Skeletal muscle satellite cell (primary cell): ENCODE results near the gene C1QL1.

Experiments
- H3K27me3 ChIP-seq: 2 replicates; pipeline ENCODE4 v1.7.0; 2013; ENCODE audit warnings: low read length; ENCODE audit not compliant: control insufficient read depth, insufficient read depth
- H3K36me3 ChIP-seq: 2 replicates; pipeline ENCODE4 v1.7.0; 2013; ENCODE audit warnings: mild to moderate bottlenecking, control low read depth, low read length; ENCODE audit not compliant: insufficient read depth
- H3K4me1 ChIP-seq: 2 replicates; pipeline ENCODE4 v1.7.0; 2013; ENCODE audit warnings: low read length; ENCODE audit not compliant: control insufficient read depth, insufficient read depth
- H3K4me2 ChIP-seq: 2 replicates; pipeline ENCODE4 v1.7.0; 2013; ENCODE audit warnings: mild to moderate bottlenecking, low read length
- H3K4me3 ChIP-seq: 2 replicates; pipeline ENCODE4 v1.7.0; 2013; ENCODE audit warnings: low read length
- H3K9ac ChIP-seq: 2 replicates; pipeline ENCODE4 v1.7.0; 2013; ENCODE audit warnings: mild to moderate bottlenecking, low read depth, low read length, moderate library complexity
- H3K9me3 ChIP-seq: replicated peaks from 2 replicates; pipeline ENCODE4 v1.7.0; 2013; ENCODE audit warnings: mild to moderate bottlenecking, control low read depth, low read length

C1QL1 gene

GRCh38 chr17:45003877-45004276 is 35.8 kb upstream of the C1QL1 start:
- Histone ChIP-seq H3K36me3 (no peaks in the 10 kb centered on the region), H3K27me3 (peaks cover 17% of the 10 kb centered on the region), H3K9me3 (no peaks in the 10 kb centered on the region), H3K4me2 (no peak overlapping the region), H3K9ac (no peak overlapping the region), H3K4me1 (no peaks in the 10 kb centered on the region), H3K4me3 (no peak overlapping the region)

- Histone ChIP-seq H3K27me3 (peaks cover 19% of the 10 kb centered on the region), H3K9me3 (no peaks in the 10 kb centered on the region), H3K4me1 (no peaks in the 10 kb centered on the region), H3K4me3 (no peak overlapping the region), H3K9ac (no peak overlapping the region), H3K4me2 (no peak overlapping the region), H3K36me3 (no peaks in the 10 kb centered on the region)
Observed at GRCh38 chr17:45001310-45001709, 33.2 kb upstream of the C1QL1 start.

GRCh38 chr17:44999433-44999832 is 31.3 kb upstream of the C1QL1 start:
- no peaks in the 10 kb centered on the region for H3K36me3 ChIP-seq
- H3K4me2 ChIP-seq: no peak overlapping the region
- H3K27me3 ChIP-seq: peaks cover 18% of the 10 kb centered on the region
- H3K4me1 ChIP-seq: no peaks in the 10 kb centered on the region
- H3K4me3 ChIP-seq: no peak overlapping the region
- H3K9ac ChIP-seq: no peak overlapping the region
- H3K9me3 ChIP-seq: no peaks in the 10 kb centered on the region

- H3K4me1 ChIP-seq: no peaks in the 10 kb centered on the region
- H3K4me2 ChIP-seq: no peak overlapping the region
- no peaks in the 10 kb centered on the region for H3K36me3 ChIP-seq
- no peaks in the 10 kb centered on the region for H3K9me3 ChIP-seq
- H3K4me3 ChIP-seq: no peak overlapping the region
- peaks cover 15% of the 10 kb centered on the region for H3K27me3 ChIP-seq
- no peak overlapping the region for H3K9ac ChIP-seq
Observed at GRCh38 chr17:44998646-44999045, 30.5 kb upstream of the C1QL1 start.

GRCh38 chr17:44997733-44998520 is 29.8 kb upstream of the C1QL1 start:
- Histone ChIP-seq H3K9ac (no peak overlapping the region), H3K9me3 (no peaks in the 10 kb centered on the region), H3K36me3 (no peaks in the 10 kb centered on the region), H3K4me3 (no peak overlapping the region), H3K27me3 (peaks cover 15% of the 10 kb centered on the region), H3K4me1 (no peaks in the 10 kb centered on the region), H3K4me2 (no peak overlapping the region)

- peaks cover 19% of the 10 kb centered on the region for H3K27me3 ChIP-seq
- H3K9ac ChIP-seq: no peak overlapping the region
- no peaks in the 10 kb centered on the region for H3K9me3 ChIP-seq
- no peaks in the 10 kb centered on the region for H3K4me1 ChIP-seq
- H3K4me3 ChIP-seq: no peak overlapping the region
- no peaks in the 10 kb centered on the region for H3K36me3 ChIP-seq
- H3K4me2 ChIP-seq: no peak overlapping the region
Observed at GRCh38 chr17:44996304-44996703, 28.2 kb upstream of the C1QL1 start.

GRCh38 chr17:44995436-44996001 is 27.4 kb upstream of the C1QL1 start:
- no peaks in the 10 kb centered on the region for H3K4me1 ChIP-seq
- no peak overlapping the region for H3K4me3 ChIP-seq
- no peaks in the 10 kb centered on the region for H3K36me3 ChIP-seq
- H3K9ac ChIP-seq: no peak overlapping the region
- no peak overlapping the region for H3K4me2 ChIP-seq
- no peaks in the 10 kb centered on the region for H3K9me3 ChIP-seq
- peaks cover 19% of the 10 kb centered on the region for H3K27me3 ChIP-seq

- H3K36me3 ChIP-seq: no peaks in the 10 kb centered on the region
- H3K4me2 ChIP-seq: no peak overlapping the region
- no peak overlapping the region for H3K4me3 ChIP-seq
- no peak overlapping the region for H3K9ac ChIP-seq
- H3K27me3 ChIP-seq: peaks cover 25% of the 10 kb centered on the region
- no peaks in the 10 kb centered on the region for H3K4me1 ChIP-seq
- no peaks in the 10 kb centered on the region for H3K9me3 ChIP-seq
Observed at GRCh38 chr17:44992242-44992939, 24.3 kb upstream of the C1QL1 start.

GRCh38 chr17:44990994-44991393 is 22.9 kb upstream of the C1QL1 start:
- Histone ChIP-seq H3K4me2 (no peak overlapping the region), H3K4me3 (no peak overlapping the region), H3K27me3 (peaks cover 24% of the 10 kb centered on the region)

GRCh38 chr17:44989552-44990138 is 21.5 kb upstream of the C1QL1 start:
- Histone ChIP-seq H3K27me3 (peaks cover 28% of the 10 kb centered on the region), H3K4me1 (no peaks in the 10 kb centered on the region), H3K4me2 (no peak overlapping the region), H3K9me3 (no peaks in the 10 kb centered on the region), H3K9ac (no peak overlapping the region), H3K4me3 (no peak overlapping the region), H3K36me3 (no peaks in the 10 kb centered on the region)

More at GRCh38 chr17:44990994-44991393, 22.9 kb upstream of the C1QL1 start:
- Histone ChIP-seq H3K4me1 (no peaks in the 10 kb centered on the region), H3K36me3 (no peaks in the 10 kb centered on the region), H3K9me3 (no peaks in the 10 kb centered on the region), H3K9ac (no peak overlapping the region)

GRCh38 chr17:44988044-44988942 is 20.2 kb upstream of the C1QL1 start:
- H3K9me3 ChIP-seq: no peaks in the 10 kb centered on the region
- H3K27me3 ChIP-seq: peaks cover 25% of the 10 kb centered on the region
- H3K4me1 ChIP-seq: no peaks in the 10 kb centered on the region
- no peaks in the 10 kb centered on the region for H3K36me3 ChIP-seq
- no peak overlapping the region for H3K4me2 ChIP-seq
- H3K4me3 ChIP-seq: no peak overlapping the region
- no peak overlapping the region for H3K9ac ChIP-seq
